K562 (cell line): Measurements from ENCODE around the gene GALR3. TPM values are rescaled to one million over a fixed set of nuclear protein-coding genes. Genes with fewer than 3 reads are reported as not detected.

Source experiments
- ADNP ChIP-seq: fragments of 200-800 bp; sonication (Bioruptor generic); IDR thresholded peaks from 2 replicates; pipeline ENCODE4 v1.6.1; 2016; ENCODE audit warnings: missing genetic modification characterization, missing compliant biosample characterization
- BRCA1 ChIP-seq, 2 experiments: fragments of 450-650 bp in 1 of 2; sonication (generic) in 1 of 2; formaldehyde crosslinking in 1 of 2; IDR thresholded peaks; 2 replicates each; pipeline versions ENCODE4 v1.5.0 to v1.6.1; 2017 to 2020; ENCODE audit warnings: mild to moderate bottlenecking in 1 of 2, missing genetic modification reagents in 1 of 2
- CBFA2T2 ChIP-seq: fragments of 450-650 bp; conservative IDR thresholded peaks from 2 replicates; pipeline ENCODE4 v1.6.1; 2017; ENCODE audit warnings: mild to moderate bottlenecking
- EGR1 ChIP-seq: fragments of 450-650 bp; conservative IDR thresholded peaks from 2 replicates; pipeline ENCODE4 v1.6.1; 2017; ENCODE audit warnings: mild to moderate bottlenecking
- GATA2 ChIP-seq: sonication (generic); formaldehyde crosslinking; IDR thresholded peaks from 2 replicates; pipeline ENCODE4 v1.4.0; 2020; ENCODE audit warnings: mild to moderate bottlenecking, missing genetic modification reagents
- LCOR ChIP-seq: sonication (generic); formaldehyde crosslinking; IDR thresholded peaks from 2 replicates; pipeline ENCODE4 v1.8.0; 2022; ENCODE audit warnings: mild to moderate bottlenecking, missing genetic modification reagents
- MAX ChIP-seq: sonication (generic); formaldehyde crosslinking; IDR thresholded peaks from 2 replicates; pipeline ENCODE4 v1.9.0; 2022; ENCODE audit warnings: mild to moderate bottlenecking, missing genetic modification reagents
- MYC ChIP-seq, 2 experiments: fragments of 250-450 bp in 1 of 2; sonication (Bioruptor Pico) in 1 of 2; IDR thresholded peaks; 2 replicates each; pipeline versions ENCODE4 v1.5.1 to v1.6.1; 2012 to 2021; ENCODE audit warnings: low read depth in 2 of 2, borderline replicate concordance in 1 of 2, improper control_type of control experiment in 1 of 2, low read length in 1 of 2, mild to moderate bottlenecking in 1 of 2, moderate library complexity in 1 of 2
- NFIC ChIP-seq: fragments of 450-650 bp; IDR thresholded peaks from 2 replicates; pipeline ENCODE4 v1.6.1; 2017; ENCODE audit warnings: mild to moderate bottlenecking, inconsistent platforms
- RAD21 ChIP-seq, 2 experiments: fragments of 250-450 bp in 1 of 2; fragments of 450-650 bp in 1 of 2; sonication (Bioruptor Pico) in 1 of 2; formaldehyde crosslinking in 1 of 2; IDR thresholded peaks in 1 of 2; conservative IDR thresholded peaks in 1 of 2; 2 replicates each; pipeline versions ENCODE4 v1.4.0 to v1.8.0; 2020 to 2022; ENCODE audit warnings: mild to moderate bottlenecking in 2 of 2, moderate library complexity in 1 of 2
- RAD51 ChIP-seq: fragments of 450-650 bp; IDR thresholded peaks from 2 replicates; pipeline ENCODE4 v1.7.1; 2016; ENCODE audit warnings: low read depth, mild to moderate bottlenecking, borderline replicate concordance
- RBM25 ChIP-seq: fragments of 200-400 bp; formaldehyde crosslinking; IDR thresholded peaks from 2 replicates; pipeline ENCODE4 v1.6.1; 2018; ENCODE audit warnings: low read length, low read depth, moderate library complexity; ENCODE audit not compliant: severe bottlenecking
- SMARCA5 ChIP-seq: fragments of 450-650 bp; IDR thresholded peaks from 2 replicates; pipeline ENCODE4 v1.6.1; 2016
- TAL1 ChIP-seq: fragments of 450-650 bp; IDR thresholded peaks from 2 replicates; pipeline ENCODE4 v1.6.1; 2016; ENCODE audit warnings: mild to moderate bottlenecking
- USF1 ChIP-seq: sonication (generic); formaldehyde crosslinking; IDR thresholded peaks from 2 replicates; pipeline ENCODE4 v1.9.0; 2022; ENCODE audit warnings: mild to moderate bottlenecking, missing genetic modification reagents
- ZBTB1 ChIP-seq: sonication (generic); formaldehyde crosslinking; IDR thresholded peaks from 2 replicates; pipeline ENCODE4 v1.8.1; 2023; ENCODE audit warnings: missing genetic modification reagents, low read depth, mild to moderate bottlenecking, borderline replicate concordance
- polyA plus RNA-seq, 8 experiments: library from polyadenylated mRNA; depleted of rRNA in 4 of 8; stranded (reverse) in 5 of 8; unstranded in 3 of 8; fragments of >200 nt; fragmentation: Nextera tagmentation in 2 of 8; fragmentation: Illumina TruSeq in 1 of 8; extraction: Ambion mirVana in 2 of 8; extraction: Trizol in 1 of 8; gene quantifications; 2 replicates each; pipeline versions ENCODE4 v1.2.1 to v1.2.3, GENCODE V29; 2011 to 2014; ENCODE audit warnings: inconsistent platforms in 1 of 8, missing spikeins in 1 of 8
- total RNA-seq, 7 experiments: library from RNA; depleted of rRNA in 6 of 7; stranded (reverse); fragments of >200 nt in 6 of 7; fragmentation: Illumina TruSeq in 2 of 7; extraction: Trizol in 2 of 7; gene quantifications; 2 replicates each; pipeline versions ENCODE4 v1.2.1 to v1.2.3, GENCODE V29; 2011 to 2021; ENCODE audit warnings: low replicate concordance in 1 of 7
- TF ChIP-seq, protein P1 (sequence below): fragments of 450-650 bp; formaldehyde crosslinking; IDR thresholded peaks from 2 replicates; pipeline ENCODE4 v1.4.0; 2020; ENCODE audit warnings: mild to moderate bottlenecking, mixed read lengths
- TF ChIP-seq, protein P2 (sequence below): sonication (generic); formaldehyde crosslinking; IDR thresholded peaks from 2 replicates; pipeline ENCODE4 v1.5.0; 2020; ENCODE audit warnings: missing genetic modification reagents
- TF ChIP-seq, protein P3 (sequence below), 2 experiments: IDR thresholded peaks; 2 replicates each; pipeline ENCODE4 v1.6.1; 2011; ENCODE audit warnings: borderline replicate concordance in 1 of 2, control low read depth in 1 of 2, low read depth in 1 of 2, low read length in 1 of 2, mild to moderate bottlenecking in 1 of 2, mixed read lengths in 1 of 2, moderate library complexity in 1 of 2; ENCODE audit not compliant: insufficient read depth in 1 of 2, insufficient read length in 1 of 2, poor library complexity in 1 of 2, severe bottlenecking in 1 of 2; ENCODE audit errors: extremely low read depth in 1 of 2
- TF ChIP-seq, protein P4 (sequence below): fragments of 250-450 bp; sonication (Bioruptor Pico); IDR thresholded peaks from 2 replicates; pipeline ENCODE4 v1.5.1; 2021; ENCODE audit warnings: mild to moderate bottlenecking

GALR3 gene
- total and polyA plus RNA-seq, 9 of the 15 experiments (the other 6 are each of a cell fraction or from before 2014, with no cell fraction given): 0.13 TPM; not detected in 8

DNA sequence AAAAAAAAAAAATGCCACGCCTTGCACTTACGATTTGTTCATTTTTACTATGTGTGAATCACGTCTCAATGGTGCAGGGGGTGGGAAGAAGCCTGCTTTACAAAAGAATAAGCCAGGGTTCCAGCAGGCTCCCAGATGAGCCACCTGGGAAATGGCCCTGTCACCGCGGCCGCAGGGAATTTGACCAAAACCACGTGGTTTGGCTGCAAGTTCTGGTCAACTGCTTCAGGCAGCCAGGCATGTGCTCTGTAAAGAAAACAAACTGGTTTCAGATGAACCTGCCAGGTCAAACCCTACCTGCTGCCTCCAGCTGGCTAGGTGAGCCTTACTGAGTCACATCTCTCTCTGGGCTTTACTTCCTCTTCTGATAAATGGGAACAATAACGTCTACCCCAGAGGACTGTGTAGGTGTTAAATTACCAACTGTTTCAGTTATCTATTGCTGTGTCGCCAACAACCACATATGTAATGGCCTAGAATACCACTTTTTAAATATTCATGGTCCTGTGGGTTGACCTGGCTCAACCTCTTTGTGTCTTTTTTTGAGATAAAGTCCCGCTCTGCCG, 46.0 kb upstream of the GALR3 start (continued):
- TF ChIP-seq GATA2 (CRISPR knock-in tag): peak; percentile 20; the same call in 1 of the 2 replicates
- no peak for TF ChIP-seq RAD21 (CRISPR knock-in tag; conservative IDR thresholded peaks at IDR 0.05 in 1 of 2, IDR thresholded peaks at IDR 0.05 in 1 of 2)
- no peak for TF ChIP-seq BRCA1 (IDR thresholded peaks at IDR 0.05)
- no peak for TF ChIP-seq BRCA1 (CRISPR knock-in tag; IDR thresholded peaks at IDR 0.05)
- TF ChIP-seq, protein P1, sequence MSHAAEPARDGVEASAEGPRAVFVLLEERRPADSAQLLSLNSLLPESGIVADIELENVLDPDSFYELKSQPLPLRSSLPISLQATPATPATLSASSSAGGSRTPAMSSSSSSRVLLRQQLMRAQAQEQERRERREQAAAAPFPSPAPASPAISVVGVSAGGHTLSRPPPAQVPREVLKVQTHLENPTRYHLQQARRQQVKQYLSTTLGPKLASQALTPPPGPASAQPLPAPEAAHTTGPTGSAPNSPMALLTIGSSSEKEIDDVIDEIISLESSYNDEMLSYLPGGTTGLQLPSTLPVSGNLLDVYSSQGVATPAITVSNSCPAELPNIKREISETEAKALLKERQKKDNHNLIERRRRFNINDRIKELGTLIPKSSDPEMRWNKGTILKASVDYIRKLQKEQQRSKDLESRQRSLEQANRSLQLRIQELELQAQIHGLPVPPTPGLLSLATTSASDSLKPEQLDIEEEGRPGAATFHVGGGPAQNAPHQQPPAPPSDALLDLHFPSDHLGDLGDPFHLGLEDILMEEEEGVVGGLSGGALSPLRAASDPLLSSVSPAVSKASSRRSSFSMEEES (CRISPR knock-in tag): no peak
- peak; percentile 11; the same call in 1 of the 2 replicates for TF ChIP-seq SMARCA5
- peak; percentile 55; the same call in 1 of the 2 replicates for TF ChIP-seq USF1 (CRISPR knock-in tag)
- peak; percentile 34; the same call in 1 of the 2 replicates for TF ChIP-seq EGR1
- TF ChIP-seq RBM25: peak; percentile 69
- TF ChIP-seq MYC (IDR thresholded peaks at IDR 0.05; ENCODE audit: low read depth, low read length): no peak; the same call in 1 of the 2 replicates
- TF ChIP-seq MYC (CRISPR knock-in tag; IDR thresholded peaks at IDR 0.05; ENCODE audit: borderline replicate concordance, low read depth): no peak
- TF ChIP-seq CBFA2T2: peak; percentile 71
- peak; percentile 84 for TF ChIP-seq MAX (CRISPR knock-in tag)
- 0 out of 2 replicates have a peak, but pooled peaks have one; percentile 29 for TF ChIP-seq LCOR
- TF ChIP-seq TAL1: peak; percentile 55; the same call in 1 of the 2 replicates
- TF ChIP-seq ZBTB1 (CRISPR knock-in tag): peak; percentile 41; the same call in 1 of the 2 replicates
- TF ChIP-seq, protein P2, sequence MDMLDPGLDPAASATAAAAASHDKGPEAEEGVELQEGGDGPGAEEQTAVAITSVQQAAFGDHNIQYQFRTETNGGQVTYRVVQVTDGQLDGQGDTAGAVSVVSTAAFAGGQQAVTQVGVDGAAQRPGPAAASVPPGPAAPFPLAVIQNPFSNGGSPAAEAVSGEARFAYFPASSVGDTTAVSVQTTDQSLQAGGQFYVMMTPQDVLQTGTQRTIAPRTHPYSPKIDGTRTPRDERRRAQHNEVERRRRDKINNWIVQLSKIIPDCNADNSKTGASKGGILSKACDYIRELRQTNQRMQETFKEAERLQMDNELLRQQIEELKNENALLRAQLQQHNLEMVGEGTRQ: peak; percentile 39
- peak; percentile 39; the same call in 1 of the 2 replicates for TF ChIP-seq RAD51
- TF ChIP-seq, protein P3, sequence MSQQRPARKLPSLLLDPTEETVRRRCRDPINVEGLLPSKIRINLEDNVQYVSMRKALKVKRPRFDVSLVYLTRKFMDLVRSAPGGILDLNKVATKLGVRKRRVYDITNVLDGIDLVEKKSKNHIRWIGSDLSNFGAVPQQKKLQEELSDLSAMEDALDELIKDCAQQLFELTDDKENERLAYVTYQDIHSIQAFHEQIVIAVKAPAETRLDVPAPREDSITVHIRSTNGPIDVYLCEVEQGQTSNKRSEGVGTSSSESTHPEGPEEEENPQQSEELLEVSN (IDR thresholded peaks at IDR 0.05; ENCODE audit: borderline replicate concordance in 1 of 2, extremely low read depth in 1 of 2, insufficient read depth in 1 of 2, insufficient read length in 1 of 2, low read depth in 1 of 2, low read length in 1 of 2, poor library complexity in 1 of 2, severe bottlenecking in 1 of 2): peak in 1 of 2 experiments; percentile 56
- 0 out of 2 replicates have a peak, but pooled peaks have one; percentile 14 for TF ChIP-seq NFIC
- 0 out of 2 replicates have a peak, but pooled peaks have one; percentile 16 for TF ChIP-seq ADNP
- TF ChIP-seq, protein P4, sequence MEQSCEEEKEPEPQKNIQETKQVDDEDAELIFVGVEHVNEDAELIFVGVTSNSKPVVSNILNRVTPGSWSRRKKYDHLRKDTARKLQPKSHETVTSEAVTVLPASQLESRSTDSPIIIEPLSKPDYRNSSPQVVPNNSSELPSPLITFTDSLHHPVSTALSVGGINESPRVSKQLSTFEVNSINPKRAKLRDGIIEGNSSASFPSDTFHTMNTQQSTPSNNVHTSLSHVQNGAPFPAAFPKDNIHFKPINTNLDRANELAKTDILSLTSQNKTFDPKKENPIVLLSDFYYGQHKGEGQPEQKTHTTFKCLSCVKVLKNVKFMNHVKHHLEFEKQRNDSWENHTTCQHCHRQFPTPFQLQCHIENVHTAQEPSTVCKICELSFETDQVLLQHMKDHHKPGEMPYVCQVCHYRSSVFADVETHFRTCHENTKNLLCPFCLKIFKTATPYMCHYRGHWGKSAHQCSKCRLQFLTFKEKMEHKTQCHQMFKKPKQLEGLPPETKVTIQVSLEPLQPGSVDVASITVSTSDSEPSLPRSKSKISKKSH (CRISPR knock-in tag): no peak
